ENCODE measurements around the gene IPO9.
"Not testable (repeated sequence)": the region's sequence is repeated elsewhere in the genome, so short reads cannot be mapped to it uniquely, and the experiment has no call there.

Gene IPO9

GRCh38 chr1:201810466-201811216 is 18.3 kb upstream of the IPO9 start:
- no peak for DNase-seq

GRCh38 chr1:201813226-201813625 is 15.7 kb upstream of the IPO9 start:
- DNase-seq, result no peak

GRCh38 chr1:201816309-201816854 is 12.6 kb upstream of the IPO9 start:
- no peak for DNase-seq

GRCh38 chr1:201818971-201819750 is 9.8 kb upstream of the IPO9 start:
- no peak for DNase-seq

GRCh38 chr1:201820413-201820812 is 8.5 kb upstream of the IPO9 start:
- no peak for DNase-seq

- no peak for DNase-seq
These were observed 3.7 kb upstream of the IPO9 start for GRCh38 chr1:201825245-201825644.

- DNase-seq, result no peak
These were observed 2.1 kb upstream of the IPO9 start for GRCh38 chr1:201826830-201827229.

- DNase-seq, result no peak
These were observed 1.4 kb upstream of the IPO9 start for GRCh38 chr1:201827321-201828216.

- DNase-seq, result no peak
These were observed 639 bp upstream of the IPO9 start for GRCh38 chr1:201828217-201828819.

GRCh38 chr1:201831371-201831770 is 2.4 kb downstream of the IPO9 start:
- no peak for DNase-seq

- DNase-seq, result no peak
These were observed 5.7 kb downstream of the IPO9 start for GRCh38 chr1:201834621-201835020.

- no peak for DNase-seq
These were observed 9.4 kb downstream of the IPO9 start for GRCh38 chr1:201838381-201838780.

GRCh38 chr1:201839089-201839488 is 10.1 kb downstream of the IPO9 start:
- DNase-seq, result not testable (repeated sequence)

GRCh38 chr1:201840055-201840454 is 11.1 kb downstream of the IPO9 start:
- no peak for DNase-seq

GRCh38 chr1:201840490-201840889 is 11.5 kb downstream of the IPO9 start:
- no peak for DNase-seq

- no peak for DNase-seq
These were observed 12.4 kb downstream of the IPO9 start for GRCh38 chr1:201841265-201841912.

- no peak for DNase-seq
These were observed 13.6 kb downstream of the IPO9 start for GRCh38 chr1:201842472-201843027.

- no peak for DNase-seq
These were observed 16.6 kb downstream of the IPO9 start for GRCh38 chr1:201845331-201846083.

GRCh38 chr1:201847150-201847549 is 18.2 kb downstream of the IPO9 start:
- no peak for DNase-seq

GRCh38 chr1:201848230-201848629 is 19.3 kb downstream of the IPO9 start:
- no peak for DNase-seq

Measured in CD4-positive, alpha-beta T cell treated with Interleukin-21 for 1 hour (primary cell).